GM12892 (cell line): ENCODE results near the gene PRDM10.
A peak's percentile ranks its signal among the peaks of the same experiment; 100 is the strongest.

Experiments used
- POLR2A ChIP-seq: IDR thresholded peaks from 2 replicates; pipeline ENCODE4 v1.6.1; 2011; ENCODE audit warnings: low read depth, low read length, control low read depth
- POLR2AphosphoS5 ChIP-seq: IDR thresholded peaks from 2 replicates; pipeline ENCODE4 v1.6.1; 2011; ENCODE audit warnings: low read depth, low read length, control low read depth
- TAF1 ChIP-seq: IDR thresholded peaks from 2 replicates; pipeline ENCODE4 v1.6.1; 2011; ENCODE audit warnings: low read depth, mild to moderate bottlenecking, control low read depth, low read length, borderline replicate concordance

DNA sequence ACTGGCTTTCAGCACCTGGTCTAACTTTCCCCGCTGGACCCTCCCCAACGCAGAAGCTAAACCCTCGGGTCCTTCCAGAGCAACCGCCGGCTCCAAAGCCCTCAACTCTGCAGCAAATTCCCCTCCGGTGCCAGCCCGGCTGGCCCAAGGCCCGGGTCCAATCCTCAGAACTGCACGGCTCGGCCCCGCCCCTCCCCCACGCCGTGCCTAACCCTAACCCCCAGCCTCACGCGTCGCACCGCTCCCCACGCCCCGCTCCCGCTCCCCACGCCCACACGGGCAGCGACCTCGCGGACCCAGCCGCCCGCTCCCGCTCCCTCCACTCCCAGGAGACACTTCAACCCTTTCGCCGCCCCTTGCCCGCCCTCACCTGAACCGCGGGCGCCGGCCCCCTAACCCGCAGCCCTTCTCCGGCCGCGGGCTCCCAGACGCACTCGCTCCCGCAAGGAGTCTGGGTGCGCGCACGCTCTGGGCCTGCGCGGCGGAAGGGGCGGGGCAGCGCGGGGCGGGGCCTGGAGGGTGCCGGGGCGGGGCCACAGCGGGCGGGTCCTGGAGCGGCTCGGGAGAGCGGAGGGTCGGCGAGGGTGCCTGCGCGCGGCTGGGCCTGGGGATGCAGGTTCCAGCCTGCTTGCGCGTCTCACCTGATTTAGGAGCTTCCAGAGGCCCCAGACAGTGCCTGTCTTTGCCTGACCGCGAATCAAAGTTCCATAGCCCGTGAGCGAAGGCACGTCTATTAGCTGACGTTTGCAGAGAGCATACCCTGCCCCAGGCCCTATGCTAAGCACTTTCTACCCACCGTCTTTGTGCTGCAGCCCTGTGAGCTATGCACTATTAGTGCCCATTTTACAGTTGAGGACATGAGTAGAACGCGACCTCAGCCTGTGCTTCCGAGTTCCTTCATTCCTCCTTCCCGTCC, 107.3 kb downstream of the PRDM10 start, which contains the start of gene NFRKB:
- TF ChIP-seq POLR2AphosphoS5: peak; percentile 43; the same call in 1 of the 2 replicates
- no peak for TF ChIP-seq TAF1
- peak; percentile 57 for TF ChIP-seq POLR2A
